Neural cell (in vitro differentiated cells): ENCODE data around the gene IGFBP4. TPM values are rescaled to one million over a fixed set of nuclear protein-coding genes. Genes with fewer than 3 reads are reported as not detected.

Source experiments
- H2AFZ ChIP-seq: fragments of 200-600, 300-800 bp; sonication (generic), shearing (Covaris generic); 2 replicates; pipeline ENCODE4 v1.6.0; 2014; ENCODE audit warnings: low read depth, mild to moderate bottlenecking, antibody characterized with exemption, low read length, moderate library complexity
- H3F3A ChIP-seq: fragments of 200-600 bp; shearing (Covaris generic); 2 replicates; pipeline ENCODE4 v1.6.1; 2016; ENCODE audit warnings: mild to moderate bottlenecking, moderate library complexity, mixed read lengths, antibody characterized with exemption, low read length; ENCODE audit not compliant: insufficient read depth, poor library complexity, severe bottlenecking
- H3K27ac ChIP-seq: fragments of 200-600, 300-800 bp; sonication (generic), shearing (Covaris generic); 2 replicates; pipeline ENCODE4 v1.5.1; 2014; ENCODE audit warnings: mild to moderate bottlenecking, low read length, moderate library complexity
- H3K27me3 ChIP-seq: fragments of 300-800, 200-600 bp; sonication (generic), shearing (Covaris generic); 2 replicates; pipeline ENCODE4 v1.6.0; 2014; ENCODE audit warnings: mild to moderate bottlenecking, low read depth, low read length, moderate library complexity; ENCODE audit not compliant: insufficient read depth
- H3K36me3 ChIP-seq: fragments of 300-800, 200-600 bp; sonication (generic), shearing (Covaris generic); 2 replicates; pipeline ENCODE4 v1.5.1; 2014; ENCODE audit warnings: mild to moderate bottlenecking, antibody characterized with exemption, low read length, moderate library complexity; ENCODE audit not compliant: insufficient read depth
- H3K4me2 ChIP-seq: fragments of 300-800, 200-600 bp; sonication (generic), shearing (Covaris generic); 2 replicates; pipeline ENCODE4 v1.6.0; 2014; ENCODE audit warnings: mild to moderate bottlenecking, low read length
- H3K4me3 ChIP-seq: fragments of 300-800, 200-600 bp; sonication (generic), shearing (Covaris generic); 2 replicates; pipeline ENCODE4 v1.5.1; 2014; ENCODE audit warnings: mild to moderate bottlenecking, low read length, moderate library complexity
- H3K79me2 ChIP-seq: fragments of 200-600 bp; shearing (Covaris generic); replicated peaks from 2 replicates; pipeline ENCODE4 v1.6.0; 2014; ENCODE audit warnings: mild to moderate bottlenecking, low read length, moderate library complexity; ENCODE audit not compliant: insufficient read depth
- H3K9ac ChIP-seq: fragments of 300-800, 200-600 bp; sonication (generic), shearing (Covaris generic); 2 replicates; pipeline ENCODE4 v1.6.1; 2016; ENCODE audit warnings: mild to moderate bottlenecking, low read length, mixed read lengths
- H3K9me2 ChIP-seq: fragments of 200-600 bp; shearing (Covaris generic); 2 replicates; pipeline ENCODE4 v1.6.1; 2016; ENCODE audit warnings: mild to moderate bottlenecking, low read length, mixed read lengths; ENCODE audit not compliant: insufficient read depth
- H3K9me3 ChIP-seq: fragments of 200-600, 300-800 bp; sonication (generic), shearing (Covaris generic); 2 replicates; pipeline ENCODE4 v1.6.1; 2016; ENCODE audit warnings: mild to moderate bottlenecking, mixed run types, low read length, moderate library complexity, mixed read lengths
- H4K20me1 ChIP-seq: fragments of 200-600 bp; shearing (Covaris generic); 2 replicates; pipeline ENCODE4 v1.6.1; 2016; ENCODE audit warnings: mild to moderate bottlenecking, mixed run types; ENCODE audit not compliant: insufficient read depth
- CTCF ChIP-seq: fragments of 450-650 bp; IDR thresholded peaks from 2 replicates; pipeline ENCODE4 v1.5.1; 2014; ENCODE audit warnings: antibody characterized with exemption, mild to moderate bottlenecking, moderate library complexity; ENCODE audit not compliant: poor library complexity, severe bottlenecking
- EP300 ChIP-seq: fragments of 450-650 bp; conservative IDR thresholded peaks from 2 replicates; pipeline ENCODE4 v1.6.1; 2014; ENCODE audit warnings: antibody characterized with exemption, mild to moderate bottlenecking, moderate library complexity; ENCODE audit not compliant: poor library complexity, severe bottlenecking
- EZH2 ChIP-seq: fragments of 200-600, 300-800 bp; shearing (Covaris generic), sonication (generic); IDR thresholded peaks from 2 replicates; pipeline ENCODE4 v1.6.1; 2014; ENCODE audit warnings: antibody characterized with exemption, low read length, borderline replicate concordance, mild to moderate bottlenecking; ENCODE audit not compliant: insufficient read depth, poor library complexity, severe bottlenecking
- MXI1 ChIP-seq: fragments of 450-650 bp; conservative IDR thresholded peaks from 2 replicates; pipeline ENCODE4 v1.6.1; 2014; ENCODE audit warnings: antibody characterized with exemption, mild to moderate bottlenecking; ENCODE audit not compliant: poor library complexity, severe bottlenecking
- POLR2AphosphoS5 ChIP-seq: IDR thresholded peaks from 2 replicates; pipeline ENCODE4 v1.6.1; 2012
- RAD21 ChIP-seq: fragments of 450-650 bp; conservative IDR thresholded peaks from 2 replicates; pipeline ENCODE4 v1.6.1; 2014; ENCODE audit warnings: antibody characterized with exemption, mild to moderate bottlenecking, moderate library complexity
- SMC3 ChIP-seq: fragments of 450-650 bp; conservative IDR thresholded peaks from 2 replicates; pipeline ENCODE4 v1.6.1; 2014; ENCODE audit warnings: antibody characterized with exemption, mild to moderate bottlenecking, moderate library complexity; ENCODE audit not compliant: poor library complexity
- TAF1 ChIP-seq: IDR thresholded peaks from 2 replicates; pipeline ENCODE4 v1.6.1; 2012; ENCODE audit warnings: low read depth
- polyA plus RNA-seq: library from polyadenylated mRNA; depleted of rRNA; stranded (reverse); fragments of >200 nt; gene quantifications from 2 replicates; pipeline ENCODE4 v1.2.3, GENCODE V29; 2014
- TF ChIP-seq, protein P1 (sequence below): IDR thresholded peaks from 2 replicates; pipeline ENCODE4 v1.6.1; 2012; ENCODE audit warnings: borderline replicate concordance

IGFBP4 gene
- polyA plus RNA-seq, 1 donor from 2014 or later = 1.3 TPM

DNA sequence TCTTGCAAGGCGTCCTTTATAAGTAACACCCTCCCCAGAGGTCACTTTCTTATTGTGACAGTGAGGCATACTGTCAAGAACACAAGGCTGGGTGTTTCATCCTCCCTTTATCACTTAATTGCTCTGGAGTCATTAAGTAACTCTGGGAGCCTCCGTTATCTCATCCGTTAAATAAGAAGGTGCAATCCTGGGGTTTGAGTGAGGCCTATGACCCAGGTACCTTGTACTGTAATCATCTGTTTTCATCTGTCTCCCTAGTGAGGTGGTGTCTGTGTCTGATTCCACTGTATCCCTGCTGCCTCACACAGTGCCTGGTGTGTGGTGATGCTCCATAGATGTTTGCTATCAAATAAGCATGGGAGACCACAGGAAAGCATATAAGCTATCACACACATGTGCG, 40.4 kb downstream of the IGFBP4 start:
- Histone ChIP-seq H3K9ac (no peak overlapping the region), H3K79me2 (no peaks in the 10 kb centered on the region), H3F3A (no peaks in the 10 kb centered on the region), H3K36me3 (no peaks in the 10 kb centered on the region), H3K27ac (no peak overlapping the region), H3K27me3 (no peaks in the 10 kb centered on the region), H3K4me3 (no peak overlapping the region), H3K9me2 (no peaks in the 10 kb centered on the region), H3K9me3 (no peaks in the 10 kb centered on the region), H3K4me2 (no peak overlapping the region), H4K20me1 (no peaks in the 10 kb centered on the region), H2AFZ (no peak overlapping the region)
- no peak for TF ChIP-seq MXI1
- TF ChIP-seq, protein P1, sequence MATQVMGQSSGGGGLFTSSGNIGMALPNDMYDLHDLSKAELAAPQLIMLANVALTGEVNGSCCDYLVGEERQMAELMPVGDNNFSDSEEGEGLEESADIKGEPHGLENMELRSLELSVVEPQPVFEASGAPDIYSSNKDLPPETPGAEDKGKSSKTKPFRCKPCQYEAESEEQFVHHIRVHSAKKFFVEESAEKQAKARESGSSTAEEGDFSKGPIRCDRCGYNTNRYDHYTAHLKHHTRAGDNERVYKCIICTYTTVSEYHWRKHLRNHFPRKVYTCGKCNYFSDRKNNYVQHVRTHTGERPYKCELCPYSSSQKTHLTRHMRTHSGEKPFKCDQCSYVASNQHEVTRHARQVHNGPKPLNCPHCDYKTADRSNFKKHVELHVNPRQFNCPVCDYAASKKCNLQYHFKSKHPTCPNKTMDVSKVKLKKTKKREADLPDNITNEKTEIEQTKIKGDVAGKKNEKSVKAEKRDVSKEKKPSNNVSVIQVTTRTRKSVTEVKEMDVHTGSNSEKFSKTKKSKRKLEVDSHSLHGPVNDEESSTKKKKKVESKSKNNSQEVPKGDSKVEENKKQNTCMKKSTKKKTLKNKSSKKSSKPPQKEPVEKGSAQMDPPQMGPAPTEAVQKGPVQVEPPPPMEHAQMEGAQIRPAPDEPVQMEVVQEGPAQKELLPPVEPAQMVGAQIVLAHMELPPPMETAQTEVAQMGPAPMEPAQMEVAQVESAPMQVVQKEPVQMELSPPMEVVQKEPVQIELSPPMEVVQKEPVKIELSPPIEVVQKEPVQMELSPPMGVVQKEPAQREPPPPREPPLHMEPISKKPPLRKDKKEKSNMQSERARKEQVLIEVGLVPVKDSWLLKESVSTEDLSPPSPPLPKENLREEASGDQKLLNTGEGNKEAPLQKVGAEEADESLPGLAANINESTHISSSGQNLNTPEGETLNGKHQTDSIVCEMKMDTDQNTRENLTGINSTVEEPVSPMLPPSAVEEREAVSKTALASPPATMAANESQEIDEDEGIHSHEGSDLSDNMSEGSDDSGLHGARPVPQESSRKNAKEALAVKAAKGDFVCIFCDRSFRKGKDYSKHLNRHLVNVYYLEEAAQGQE = no peak
- TF ChIP-seq EP300 = no peak
- TF ChIP-seq RAD21 = no peak
- no peak for TF ChIP-seq EZH2
- TF ChIP-seq CTCF = no peak
- no peak for TF ChIP-seq POLR2AphosphoS5
- TF ChIP-seq TAF1 = no peak
- TF ChIP-seq SMC3 = no peak

- TF ChIP-seq RAD21 (no peak), SMC3 (no peak), CTCF (no peak), EP300 (no peak), EZH2 (no peak), POLR2AphosphoS5 (no peak), TAF1 (no peak), MXI1 (no peak)
- TF ChIP-seq, protein P1 = no peak
- Histone ChIP-seq H3K79me2 (no peaks in the 10 kb centered on the region), H4K20me1 (no peaks in the 10 kb centered on the region), H3K4me3 (no peak overlapping the region), H3K9me2 (no peaks in the 10 kb centered on the region), H3K27me3 (no peaks in the 10 kb centered on the region), H3K27ac (no peak overlapping the region), H3F3A (no peaks in the 10 kb centered on the region), H3K9ac (no peak overlapping the region), H3K36me3 (no peaks in the 10 kb centered on the region), H3K9me3 (no peaks in the 10 kb centered on the region), H3K4me2 (no peak overlapping the region), H2AFZ (no peak overlapping the region)
These were observed 41.2 kb downstream of the IGFBP4 start for GRCh38 chr17:40484285-40484972.
